Measurements from ENCODE around the gene NMT1.

Gene NMT1

GRCh38 chr17:45128331-45128730 lies 67.2 kb downstream of the NMT1 start:
- TF ChIP-seq FOXP2 (optimal IDR thresholded peaks at IDR 0.05; ENCODE audit: borderline replicate concordance, extremely low read depth, extremely low read length, insufficient read depth) (no peak), REST (IDR thresholded peaks at IDR 0.05; ENCODE audit: insufficient read depth in 1 of 2, low read depth in 2 of 2, low read length in 2 of 2) (no peak), POLR2AphosphoS5 (IDR thresholded peaks at IDR 0.05; ENCODE audit: low read depth, low read length) (no peak), SIN3A (IDR thresholded peaks at IDR 0.05; ENCODE audit: borderline replicate concordance, insufficient read depth, low read length) (no peak), TAF1 (IDR thresholded peaks at IDR 0.05; ENCODE audit: borderline replicate concordance, insufficient read depth, low read length) (no peak)

GRCh38 chr17:45128989-45129388 lies 67.9 kb downstream of the NMT1 start:
- TF ChIP-seq SIN3A (IDR thresholded peaks at IDR 0.05; ENCODE audit: borderline replicate concordance, insufficient read depth, low read length) = no peak
- TF ChIP-seq POLR2AphosphoS5 (IDR thresholded peaks at IDR 0.05; ENCODE audit: low read depth, low read length) = no peak
- TF ChIP-seq REST (IDR thresholded peaks at IDR 0.05; ENCODE audit: insufficient read depth in 1 of 2, low read depth in 2 of 2, low read length in 2 of 2) = no peak
- TF ChIP-seq TAF1 (IDR thresholded peaks at IDR 0.05; ENCODE audit: borderline replicate concordance, insufficient read depth, low read length) = no peak

GRCh38 chr17:45129426-45129939 lies 68.4 kb downstream of the NMT1 start:
- no peak for TF ChIP-seq FOXP2 (optimal IDR thresholded peaks at IDR 0.05; ENCODE audit: borderline replicate concordance, extremely low read depth, extremely low read length, insufficient read depth)
- TF ChIP-seq SIN3A (IDR thresholded peaks at IDR 0.05; ENCODE audit: borderline replicate concordance, insufficient read depth, low read length) = no peak
- no peak for TF ChIP-seq POLR2AphosphoS5 (IDR thresholded peaks at IDR 0.05; ENCODE audit: low read depth, low read length)
- no peak for TF ChIP-seq REST (IDR thresholded peaks at IDR 0.05; ENCODE audit: insufficient read depth in 1 of 2, low read depth in 2 of 2, low read length in 2 of 2)
- no peak for TF ChIP-seq TAF1 (IDR thresholded peaks at IDR 0.05; ENCODE audit: borderline replicate concordance, insufficient read depth, low read length)

GRCh38 chr17:45129940-45130680 lies 69.0 kb downstream of the NMT1 start:
- TF ChIP-seq POLR2AphosphoS5 (IDR thresholded peaks at IDR 0.05; ENCODE audit: low read depth, low read length) (no peak), TAF1 (IDR thresholded peaks at IDR 0.05; ENCODE audit: borderline replicate concordance, insufficient read depth, low read length) (no peak), REST (IDR thresholded peaks at IDR 0.05; ENCODE audit: insufficient read depth in 1 of 2, low read depth in 2 of 2, low read length in 2 of 2) (no peak), SIN3A (IDR thresholded peaks at IDR 0.05; ENCODE audit: borderline replicate concordance, insufficient read depth, low read length) (no peak), FOXP2 (optimal IDR thresholded peaks at IDR 0.05; ENCODE audit: borderline replicate concordance, extremely low read depth, extremely low read length, insufficient read depth) (no peak)
